Nephron (organoid): ENCODE data around the gene CXCL3.

Experiments used
- H3K27ac Mint-ChIP-seq, 3 experiments: 2 replicates each; pipeline ENCODE4 v1.8.0; 2020; ENCODE audit warnings: mixed read lengths in 3 of 3, mild to moderate bottlenecking in 2 of 3, moderate library complexity in 1 of 3
- H3K27me3 Mint-ChIP-seq: 2 replicates; pipeline ENCODE4 v1.8.0; 2021; ENCODE audit warnings: low read depth, mild to moderate bottlenecking, moderate library complexity, mixed read lengths
- H3K36me3 Mint-ChIP-seq: 2 replicates; pipeline ENCODE4 v1.8.0; 2020; ENCODE audit warnings: low read depth, mixed read lengths
- H3K4me1 Mint-ChIP-seq: 2 replicates; pipeline ENCODE4 v1.8.0; 2020; ENCODE audit warnings: mixed read lengths
- H3K4me3 Mint-ChIP-seq, 3 experiments: 2 replicates each; pipeline ENCODE4 v1.8.0; 2020; ENCODE audit warnings: mild to moderate bottlenecking in 3 of 3, mixed read lengths in 3 of 3, moderate library complexity in 2 of 3
- H3K9me3 Mint-ChIP-seq: 2 replicates; pipeline ENCODE4 v1.8.0; 2020; ENCODE audit warnings: mixed read lengths
- CTCF ChIP-seq, 3 experiments: fragments of 200-600 bp; sonication (generic); IDR thresholded peaks; one replicate each; pipeline ENCODE4 v1.5.0; 2021; ENCODE audit warnings: antibody characterized with exemption in 3 of 3; ENCODE audit not compliant: unreplicated experiment in 3 of 3

Gene CXCL3

GRCh38 chr4:74062953-74063352 lies 24.5 kb upstream of the CXCL3 start:
- no peak overlapping the region for H3K27ac Mint-ChIP-seq

GRCh38 chr4:74061430-74061829 lies 22.9 kb upstream of the CXCL3 start:
- no peaks in the 10 kb centered on the region for H3K9me3 Mint-ChIP-seq
- H3K4me3 Mint-ChIP-seq = no peak overlapping the region
- no peaks in the 10 kb centered on the region for H3K27me3 Mint-ChIP-seq
- H3K27ac Mint-ChIP-seq = no peak overlapping the region
- no peak for TF ChIP-seq CTCF (IDR thresholded peaks at IDR 0.05; ENCODE audit: unreplicated experiment in 3 of 3)
- H3K36me3 Mint-ChIP-seq = no peaks in the 10 kb centered on the region
- no peaks in the 10 kb centered on the region for H3K4me1 Mint-ChIP-seq

More at GRCh38 chr4:74062953-74063352, 24.5 kb upstream of the CXCL3 start:
- Mint-ChIP-seq H3K27me3 (no peaks in the 10 kb centered on the region), H3K4me1 (no peaks in the 10 kb centered on the region), H3K36me3 (no peaks in the 10 kb centered on the region), H3K4me3 (no peak overlapping the region), H3K9me3 (no peaks in the 10 kb centered on the region)
- TF ChIP-seq CTCF (IDR thresholded peaks at IDR 0.05; ENCODE audit: unreplicated experiment in 3 of 3) = no peak

- Mint-ChIP-seq H3K27ac (no peak overlapping the region), H3K4me1 (no peaks in the 10 kb centered on the region), H3K36me3 (no peaks in the 10 kb centered on the region), H3K27me3 (peaks cover 3% of the 10 kb centered on the region), H3K4me3 (no peak overlapping the region), H3K9me3 (no peaks in the 10 kb centered on the region)
- TF ChIP-seq CTCF (IDR thresholded peaks at IDR 0.05; ENCODE audit: unreplicated experiment in 3 of 3) = no peak
Observed at GRCh38 chr4:74059161-74059829, 20.8 kb upstream of the CXCL3 start.

- Mint-ChIP-seq H3K4me3 (no peak overlapping the region), H3K9me3 (no peaks in the 10 kb centered on the region), H3K27ac (no peak overlapping the region), H3K27me3 (peaks cover 3% of the 10 kb centered on the region), H3K4me1 (no peaks in the 10 kb centered on the region), H3K36me3 (no peaks in the 10 kb centered on the region)
- no peak for TF ChIP-seq CTCF (IDR thresholded peaks at IDR 0.05; ENCODE audit: unreplicated experiment in 3 of 3)
Observed at GRCh38 chr4:74058048-74058651, 19.7 kb upstream of the CXCL3 start.

- H3K36me3 Mint-ChIP-seq = no peaks in the 10 kb centered on the region
- no peaks in the 10 kb centered on the region for H3K9me3 Mint-ChIP-seq
- H3K27me3 Mint-ChIP-seq = peaks cover 3% of the 10 kb centered on the region
- no peak overlapping the region for H3K4me3 Mint-ChIP-seq
- no peak overlapping the region for H3K27ac Mint-ChIP-seq
- TF ChIP-seq CTCF (IDR thresholded peaks at IDR 0.05; ENCODE audit: unreplicated experiment in 3 of 3) = no peak
- no peaks in the 10 kb centered on the region for H3K4me1 Mint-ChIP-seq
Observed at GRCh38 chr4:74057588-74057987, 19.1 kb upstream of the CXCL3 start.
